ENCODE measurements around the gene SLX9.

The SLX9 gene

GRCh38 chr21:45004059-45004422 lies 64.2 kb downstream of the SLX9 start:
- Mint-ChIP-seq H3K27ac (no peak overlapping the region), H3K36me3 (no peaks in the 10 kb centered on the region), H3K4me1 (ENCODE audit: low read depth) (peaks cover 6% of the 10 kb centered on the region)

GRCh38 chr21:45004481-45005247 lies 64.8 kb downstream of the SLX9 start:
- H3K27ac Mint-ChIP-seq, result no peak overlapping the region
- peaks cover 6% of the 10 kb centered on the region for H3K4me1 Mint-ChIP-seq (ENCODE audit: low read depth)
- H3K36me3 Mint-ChIP-seq, result no peaks in the 10 kb centered on the region
- H3K4me3 Mint-ChIP-seq, result no peak overlapping the region
- no peaks in the 10 kb centered on the region for H3K27me3 Mint-ChIP-seq
- H3K9me3 Mint-ChIP-seq (ENCODE audit: low read depth), result no peaks in the 10 kb centered on the region

More at GRCh38 chr21:45004059-45004422, 64.2 kb downstream of the SLX9 start:
- Mint-ChIP-seq H3K27me3 (peaks cover 1% of the 10 kb centered on the region), H3K4me3 (no peak overlapping the region), H3K9me3 (ENCODE audit: low read depth) (no peaks in the 10 kb centered on the region)

- no peaks in the 10 kb centered on the region for H3K36me3 Mint-ChIP-seq
- no peaks in the 10 kb centered on the region for H3K27me3 Mint-ChIP-seq
- H3K9me3 Mint-ChIP-seq (ENCODE audit: low read depth), result no peaks in the 10 kb centered on the region
- no peak overlapping the region for H3K4me3 Mint-ChIP-seq
- peaks cover 6% of the 10 kb centered on the region for H3K4me1 Mint-ChIP-seq (ENCODE audit: low read depth)
- no peak overlapping the region for H3K27ac Mint-ChIP-seq
Observed at GRCh38 chr21:45006536-45007095, 66.8 kb downstream of the SLX9 start.

- Mint-ChIP-seq H3K4me3 (no peak overlapping the region), H3K4me1 (ENCODE audit: low read depth) (peaks cover 8% of the 10 kb centered on the region), H3K36me3 (no peaks in the 10 kb centered on the region), H3K27ac (no peak overlapping the region), H3K9me3 (ENCODE audit: low read depth) (no peaks in the 10 kb centered on the region), H3K27me3 (peaks cover 3% of the 10 kb centered on the region)
Observed at GRCh38 chr21:45009616-45010015, 69.8 kb downstream of the SLX9 start.

- H3K4me3 Mint-ChIP-seq, result no peak overlapping the region
- H3K9me3 Mint-ChIP-seq (ENCODE audit: low read depth), result no peaks in the 10 kb centered on the region
- peaks cover 3% of the 10 kb centered on the region for H3K27me3 Mint-ChIP-seq
- H3K27ac Mint-ChIP-seq, result no peak overlapping the region
- peaks cover 4% of the 10 kb centered on the region for H3K4me1 Mint-ChIP-seq (ENCODE audit: low read depth)
- no peaks in the 10 kb centered on the region for H3K36me3 Mint-ChIP-seq
Observed at GRCh38 chr21:45010096-45010495, 70.3 kb downstream of the SLX9 start.

GRCh38 chr21:45010860-45011259 lies 71.0 kb downstream of the SLX9 start:
- Mint-ChIP-seq H3K9me3 (ENCODE audit: low read depth) (no peaks in the 10 kb centered on the region), H3K4me3 (no peak overlapping the region), H3K36me3 (no peaks in the 10 kb centered on the region), H3K27me3 (peaks cover 4% of the 10 kb centered on the region), H3K27ac (no peak overlapping the region), H3K4me1 (ENCODE audit: low read depth) (peaks cover 2% of the 10 kb centered on the region)

GRCh38 chr21:45011426-45011825 lies 71.6 kb downstream of the SLX9 start:
- Mint-ChIP-seq H3K4me3 (no peak overlapping the region), H3K27me3 (peaks cover 6% of the 10 kb centered on the region), H3K4me1 (ENCODE audit: low read depth) (peaks cover 2% of the 10 kb centered on the region), H3K27ac (no peak overlapping the region), H3K36me3 (no peaks in the 10 kb centered on the region), H3K9me3 (ENCODE audit: low read depth) (no peaks in the 10 kb centered on the region)

GRCh38 chr21:45011911-45012661 lies 72.3 kb downstream of the SLX9 start:
- Mint-ChIP-seq H3K27ac (no peak overlapping the region), H3K4me3 (no peak overlapping the region), H3K4me1 (ENCODE audit: low read depth) (peaks cover 2% of the 10 kb centered on the region), H3K9me3 (ENCODE audit: low read depth) (no peaks in the 10 kb centered on the region), H3K27me3 (peaks cover 6% of the 10 kb centered on the region), H3K36me3 (no peaks in the 10 kb centered on the region)

GRCh38 chr21:45012662-45013259 lies 72.9 kb downstream of the SLX9 start:
- peaks cover 5% of the 10 kb centered on the region for H3K4me1 Mint-ChIP-seq (ENCODE audit: low read depth)
- no peaks in the 10 kb centered on the region for H3K36me3 Mint-ChIP-seq
- H3K9me3 Mint-ChIP-seq (ENCODE audit: low read depth), result no peaks in the 10 kb centered on the region
- peaks cover 10% of the 10 kb centered on the region for H3K27me3 Mint-ChIP-seq
- H3K4me3 Mint-ChIP-seq, result no peak overlapping the region
- H3K27ac Mint-ChIP-seq, result no peak overlapping the region

GRCh38 chr21:45013260-45013841 lies 73.5 kb downstream of the SLX9 start:
- Mint-ChIP-seq H3K9me3 (ENCODE audit: low read depth) (no peaks in the 10 kb centered on the region), H3K4me1 (ENCODE audit: low read depth) (peaks cover 8% of the 10 kb centered on the region), H3K27me3 (peaks cover 12% of the 10 kb centered on the region)

GRCh38 chr21:45014747-45015468 lies 75.1 kb downstream of the SLX9 start:
- Mint-ChIP-seq H3K4me3 (no peak overlapping the region), H3K9me3 (ENCODE audit: low read depth) (no peaks in the 10 kb centered on the region), H3K36me3 (no peaks in the 10 kb centered on the region), H3K4me1 (ENCODE audit: low read depth) (peaks cover 8% of the 10 kb centered on the region), H3K27ac (no peak overlapping the region), H3K27me3 (peaks cover 12% of the 10 kb centered on the region)

More at GRCh38 chr21:45013260-45013841, 73.5 kb downstream of the SLX9 start:
- Mint-ChIP-seq H3K36me3 (no peaks in the 10 kb centered on the region), H3K4me3 (no peak overlapping the region), H3K27ac (no peak overlapping the region)

GRCh38 chr21:45015469-45015860 lies 75.6 kb downstream of the SLX9 start:
- no peaks in the 10 kb centered on the region for H3K9me3 Mint-ChIP-seq (ENCODE audit: low read depth)
- peaks cover 8% of the 10 kb centered on the region for H3K4me1 Mint-ChIP-seq (ENCODE audit: low read depth)
- no peak overlapping the region for H3K27ac Mint-ChIP-seq
- peaks cover 12% of the 10 kb centered on the region for H3K27me3 Mint-ChIP-seq
- H3K4me3 Mint-ChIP-seq, result no peak overlapping the region
- no peaks in the 10 kb centered on the region for H3K36me3 Mint-ChIP-seq

- H3K36me3 Mint-ChIP-seq, result no peaks in the 10 kb centered on the region
- H3K4me1 Mint-ChIP-seq (ENCODE audit: low read depth), result peaks cover 8% of the 10 kb centered on the region
- H3K9me3 Mint-ChIP-seq (ENCODE audit: low read depth), result no peaks in the 10 kb centered on the region
- no peak overlapping the region for H3K27ac Mint-ChIP-seq
- H3K4me3 Mint-ChIP-seq, result no peak overlapping the region
- peaks cover 12% of the 10 kb centered on the region for H3K27me3 Mint-ChIP-seq
Observed at GRCh38 chr21:45016031-45016405, 76.2 kb downstream of the SLX9 start.

GRCh38 chr21:45016406-45017038 lies 76.7 kb downstream of the SLX9 start:
- no peak overlapping the region for H3K27ac Mint-ChIP-seq

More at GRCh38 chr21:45016406-45017038, 76.7 kb downstream of the SLX9 start:
- Mint-ChIP-seq H3K4me3 (no peak overlapping the region), H3K4me1 (ENCODE audit: low read depth) (peaks cover 8% of the 10 kb centered on the region), H3K27me3 (peaks cover 12% of the 10 kb centered on the region), H3K36me3 (no peaks in the 10 kb centered on the region), H3K9me3 (ENCODE audit: low read depth) (no peaks in the 10 kb centered on the region)
